Measurements from ENCODE around the gene TGFB2.

TGFB2 gene

DNA sequence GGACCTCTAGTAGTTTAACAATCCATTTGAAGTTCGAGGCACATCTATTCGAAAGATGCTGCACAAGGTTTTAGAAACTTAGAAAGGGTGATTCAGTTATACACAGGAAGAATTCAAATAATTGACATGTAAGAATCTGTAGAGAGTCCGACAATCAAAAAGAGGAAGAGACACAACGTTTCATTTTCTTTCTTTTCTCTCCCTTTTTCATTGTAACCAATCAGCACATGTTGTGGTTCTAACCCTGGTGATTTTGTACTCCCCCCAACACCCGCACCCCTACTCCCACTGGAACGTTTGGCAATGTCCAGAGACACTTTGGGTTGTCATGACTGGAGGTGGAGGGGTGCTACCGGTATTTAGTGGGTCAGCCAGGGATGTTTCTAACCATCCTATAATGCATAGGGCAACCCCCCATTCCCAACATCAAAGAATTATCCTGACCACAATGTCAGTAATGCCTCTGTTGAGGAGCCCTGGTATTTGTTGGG is 4.9 kb downstream of the TGFB2 start:
- no peak overlapping the region for H3K4me3 ChIP-seq (ENCODE audit: low read depth, low read length)
- no peak for TF ChIP-seq CTCF (IDR thresholded peaks at IDR 0.05; ENCODE audit: control insufficient read depth, extremely low read depth, insufficient read depth)
- no peak for DNase-seq (ENCODE audit: low read depth)

DNA sequence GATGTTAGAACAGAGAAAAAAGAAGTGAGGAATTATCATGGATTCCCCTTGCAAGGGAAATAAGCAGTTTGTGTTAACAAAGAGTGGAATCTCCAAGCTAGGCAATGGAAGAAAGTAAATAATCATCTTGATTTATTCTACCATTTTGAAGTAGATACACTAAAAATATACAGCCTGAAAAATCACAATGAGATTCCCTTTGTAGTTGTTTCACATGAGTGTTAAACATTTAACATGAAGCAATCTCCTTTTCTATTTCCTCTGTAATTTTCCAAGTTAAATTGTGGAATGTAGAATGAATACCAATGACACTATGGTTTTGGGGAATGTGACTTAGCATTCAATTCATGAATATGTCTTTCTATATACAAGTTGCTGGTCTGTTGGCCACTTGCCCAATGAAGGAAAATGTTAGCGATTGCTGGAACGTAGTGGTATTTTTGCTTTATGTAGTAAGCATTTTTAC is 5.7 kb downstream of the TGFB2 start:
- no peak for TF ChIP-seq CTCF (IDR thresholded peaks at IDR 0.05; ENCODE audit: control insufficient read depth, extremely low read depth, insufficient read depth)
- no peak overlapping the region for H3K4me3 ChIP-seq (ENCODE audit: low read depth, low read length)
- DNase-seq (ENCODE audit: low read depth) = no peak

- H3K4me3 ChIP-seq (ENCODE audit: low read depth, low read length) = no peak overlapping the region
- DNase-seq (ENCODE audit: low read depth) = no peak
- no peak for TF ChIP-seq CTCF (IDR thresholded peaks at IDR 0.05; ENCODE audit: control insufficient read depth, extremely low read depth, insufficient read depth)
Observed at GRCh38 chr1:218351391-218352074, 6.4 kb downstream of the TGFB2 start.

GRCh38 chr1:218352075-218352438 is 6.9 kb downstream of the TGFB2 start:
- no peak overlapping the region for H3K4me3 ChIP-seq (ENCODE audit: low read depth, low read length)
- TF ChIP-seq CTCF (IDR thresholded peaks at IDR 0.05; ENCODE audit: control insufficient read depth, extremely low read depth, insufficient read depth) = no peak
- DNase-seq (ENCODE audit: low read depth) = no peak

GRCh38 chr1:218353656-218354055 is 8.5 kb downstream of the TGFB2 start:
- no peak for DNase-seq (ENCODE audit: low read depth)
- no peak overlapping the region for H3K4me3 ChIP-seq (ENCODE audit: low read depth, low read length)
- TF ChIP-seq CTCF (IDR thresholded peaks at IDR 0.05; ENCODE audit: control insufficient read depth, extremely low read depth, insufficient read depth) = no peak

- no peak for DNase-seq (ENCODE audit: low read depth)
- no peak for TF ChIP-seq CTCF (IDR thresholded peaks at IDR 0.05; ENCODE audit: control insufficient read depth, extremely low read depth, insufficient read depth)
- H3K4me3 ChIP-seq (ENCODE audit: low read depth, low read length) = no peak overlapping the region
Observed at GRCh38 chr1:218355278-218355677, 10.1 kb downstream of the TGFB2 start.

Data from LNCaP clone FGC (cell line).